Lower leg skin (tissue), 4 donors: Measurements from ENCODE around the gene PTPN13. TPM values are rescaled to one million over a fixed set of nuclear protein-coding genes. Genes with fewer than 3 reads are reported as not detected.

Source experiments
- DNase-seq, 2 donors: peaks; one replicate each; pipeline ENCODE4 v3.0.0-alpha.2; 2019; ENCODE audit warnings: low spot score in 2 of 2
- H3K4me3 ChIP-seq: fragments of 200-600 bp; sonication (generic); 2 replicates; pipeline ENCODE4 v1.5.1; 2017; ENCODE audit warnings: mild to moderate bottlenecking, low read depth; ENCODE audit not compliant: poor library complexity, severe bottlenecking
- CTCF ChIP-seq, 3 donors: fragments of 450-650 bp; IDR thresholded peaks; one replicate each; pipeline ENCODE4 v1.5.1; 2016; ENCODE audit warnings: antibody characterized with exemption in 3 of 3, mild to moderate bottlenecking in 3 of 3, moderate library complexity in 2 of 3
- POLR2A ChIP-seq, 2 donors: fragments of 450-650 bp; IDR thresholded peaks; one replicate each; pipeline ENCODE4 v1.6.1; 2016 to 2017; ENCODE audit warnings: antibody characterized with exemption in 2 of 2, mild to moderate bottlenecking in 1 of 2, moderate library complexity in 1 of 2
- WGBS, 2 donors: methylation state at CpG; one replicate each; pipeline ENCODE4 v1.1.5; 2018; 5-methylcytosine and 5-hydroxymethylcytosine counted together
- intact Hi-C: fragments of 100-400 bp; cut with DNase I; formaldehyde crosslinking; loops from one replicate; pipeline ENCODE4 v1.15.0; 2023; ENCODE audit warnings: low total_unique reads
- total RNA-seq, 4 donors: library from RNA; depleted of rRNA; stranded (reverse); fragments of >200 nt; gene quantifications; one replicate each; pipeline ENCODE4 v1.1.0, GENCODE V29; 2016

Gene PTPN13
- total RNA-seq, 4 donors from 2014 or later, result 98.7 to 135 (median 113) TPM

DNA sequence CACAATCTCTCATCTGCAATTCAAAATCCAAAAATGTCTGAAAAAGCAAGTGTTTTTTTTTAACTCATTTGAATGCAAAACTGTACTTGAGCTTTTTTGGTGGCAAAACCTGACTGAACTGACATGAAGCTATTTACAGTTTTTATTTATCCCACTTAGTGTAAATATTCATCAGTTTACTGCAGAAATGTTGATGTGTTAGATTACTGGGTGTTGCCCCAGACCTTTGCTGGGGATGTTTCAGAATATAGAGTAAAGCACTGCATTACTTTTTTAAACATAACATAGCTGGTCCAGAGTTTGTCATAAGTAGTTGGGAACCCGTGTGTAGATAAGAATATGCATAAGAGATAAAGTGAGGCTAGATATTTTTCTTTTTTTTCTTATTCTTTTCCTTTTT is 27.3 kb downstream of the PTPN13 start:
- WGBS, 2 donors, result 63 to 68% methylated on average over 1 of the region's 1 CpG
- H3K4me3 ChIP-seq, result no peak overlapping the region
- DNase-seq, result no peak
- intact Hi-C loops, result no loop called here
- no peak for TF ChIP-seq CTCF (IDR thresholded peaks at IDR 0.05)
- no peak for TF ChIP-seq POLR2A (IDR thresholded peaks at IDR 0.05)

DNA sequence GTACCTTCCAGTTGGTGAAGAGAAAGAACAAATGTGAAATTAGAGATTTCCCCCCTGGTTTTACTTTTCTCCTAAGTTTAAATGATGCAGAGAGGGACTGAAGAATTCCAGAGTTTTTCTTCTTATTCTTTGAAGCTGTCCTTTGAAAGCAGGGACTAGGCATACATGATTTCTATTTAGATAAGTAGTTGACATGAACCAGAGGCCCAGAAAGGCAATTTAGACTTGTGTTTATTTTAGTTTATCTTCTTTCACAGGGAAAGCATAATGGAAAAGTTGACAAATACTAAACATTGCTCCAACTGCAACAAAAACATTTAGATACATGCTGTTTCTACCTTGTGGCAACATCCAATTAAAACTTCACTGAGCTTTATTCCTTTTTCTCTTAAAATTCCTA is 32.0 kb downstream of the PTPN13 start:
- DNase-seq, result no peak
- TF ChIP-seq CTCF (IDR thresholded peaks at IDR 0.05) (no peak), POLR2A (IDR thresholded peaks at IDR 0.05) (no peak)
- H3K4me3 ChIP-seq, result no peak overlapping the region
- intact Hi-C loops, result no loop called here

- H3K4me3 ChIP-seq, result no peak overlapping the region
- no peak for TF ChIP-seq CTCF (IDR thresholded peaks at IDR 0.05)
- TF ChIP-seq POLR2A (IDR thresholded peaks at IDR 0.05), result no peak
- intact Hi-C loops, result no loop called here
- no peak for DNase-seq
These were observed 33.5 kb downstream of the PTPN13 start for GRCh38 chr4:86627462-86628135.

DNA sequence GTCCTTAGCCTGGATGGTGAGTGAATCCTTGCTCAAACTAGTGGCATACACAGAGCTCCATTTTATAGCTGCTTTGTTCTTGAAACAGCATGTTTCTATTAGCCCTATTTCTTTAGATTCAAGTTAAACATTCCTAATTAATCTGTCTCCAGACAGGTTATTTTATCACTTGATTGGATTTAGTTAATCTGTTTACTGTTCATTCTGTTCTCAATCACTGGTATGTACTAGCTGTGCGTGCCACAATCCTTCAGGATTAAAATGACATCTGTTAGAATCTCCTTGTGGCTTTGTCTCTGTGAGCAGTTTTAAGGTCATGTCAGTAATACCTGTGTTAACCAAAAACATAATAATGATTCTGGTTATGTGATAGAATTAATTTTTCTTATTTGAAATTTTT is 36.5 kb downstream of the PTPN13 start:
- no peak for TF ChIP-seq POLR2A (IDR thresholded peaks at IDR 0.05)
- TF ChIP-seq CTCF (IDR thresholded peaks at IDR 0.05), result no peak
- H3K4me3 ChIP-seq, result no peak overlapping the region
- intact Hi-C loops, result no loop called here
- WGBS, 2 donors, result 83 to 93% methylated on average over 1 of the region's 1 CpG
- DNase-seq, result no peak

GRCh38 chr4:86631166-86631565 is 37.1 kb downstream of the PTPN13 start:
- intact Hi-C loops, result no loop called here
- no peak overlapping the region for H3K4me3 ChIP-seq
- TF ChIP-seq CTCF (IDR thresholded peaks at IDR 0.05) (no peak), POLR2A (IDR thresholded peaks at IDR 0.05) (no peak)
- 80 to 87% methylated on average over 1 of the region's 1 CpG for WGBS, 2 donors
- no peak for DNase-seq

- TF ChIP-seq POLR2A (IDR thresholded peaks at IDR 0.05) (no peak), CTCF (IDR thresholded peaks at IDR 0.05) (no peak)
- 51 to 58% methylated on average over 2 of the region's 2 CpGs for WGBS, 2 donors
- no peak for DNase-seq
- intact Hi-C loops, result no loop called here
- no peak overlapping the region for H3K4me3 ChIP-seq
These were observed 39.7 kb downstream of the PTPN13 start for GRCh38 chr4:86633854-86634253.
